Kidney tubule cell (primary cell): ENCODE data around the gene CEP19.

Source experiments
- DNase-seq: peaks from one replicate; pipeline ENCODE4 v3.0.0-alpha.2; 2018; ENCODE audit warnings: low spot score

CEP19 gene

GRCh38 chr3:196708467-196708866, 3.6 kb downstream of the CEP19 start:
- no peak for DNase-seq

- DNase-seq: no peak
These were observed 4.5 kb downstream of the CEP19 start for GRCh38 chr3:196707566-196707965.

- no peak for DNase-seq
These were observed 5.3 kb downstream of the CEP19 start for GRCh38 chr3:196706731-196707130.

GRCh38 chr3:196706327-196706726, 5.7 kb downstream of the CEP19 start:
- DNase-seq: no peak

GRCh38 chr3:196700801-196701200, 11.2 kb downstream of the CEP19 start:
- DNase-seq: no peak

GRCh38 chr3:196699749-196700148, 12.3 kb downstream of the CEP19 start:
- DNase-seq: peak; percentile 29

- DNase-seq: no peak
These were observed 14.8 kb downstream of the CEP19 start for GRCh38 chr3:196697270-196697669.

GRCh38 chr3:196695849-196696226, 16.2 kb downstream of the CEP19 start:
- no peak for DNase-seq

- DNase-seq: no peak
These were observed 16.9 kb downstream of the CEP19 start for GRCh38 chr3:196694941-196695848.

- DNase-seq: no peak
These were observed 17.8 kb downstream of the CEP19 start for GRCh38 chr3:196694202-196694638.

GRCh38 chr3:196691386-196691785, 20.7 kb downstream of the CEP19 start:
- no peak for DNase-seq

- no peak for DNase-seq
These were observed 21.9 kb downstream of the CEP19 start for GRCh38 chr3:196689941-196690660.

- DNase-seq: no peak
These were observed 23.7 kb downstream of the CEP19 start for GRCh38 chr3:196688349-196688748.

- no peak for DNase-seq
These were observed 25.6 kb downstream of the CEP19 start for GRCh38 chr3:196686436-196686835.

- DNase-seq: peak; percentile 63
These were observed 27.3 kb downstream of the CEP19 start for GRCh38 chr3:196684548-196685407.

GRCh38 chr3:196677931-196678330, 34.1 kb downstream of the CEP19 start:
- DNase-seq: no peak

- DNase-seq: no peak
These were observed 34.7 kb downstream of the CEP19 start for GRCh38 chr3:196677353-196677752.

- no peak for DNase-seq
These were observed 38.4 kb downstream of the CEP19 start for GRCh38 chr3:196673632-196674031.

- no peak for DNase-seq
These were observed 41.7 kb downstream of the CEP19 start for GRCh38 chr3:196670339-196670738.

- DNase-seq: no peak
These were observed 44.8 kb downstream of the CEP19 start for GRCh38 chr3:196667056-196667825.
